ENCODE results near the gene HS6ST1. TPM values are rescaled to one million over a fixed set of nuclear protein-coding genes. Genes with fewer than 3 reads are reported as not detected.
A peak's percentile ranks its signal among the peaks of the same experiment; 100 is the strongest.
"Not testable (repeated sequence)": the region's sequence is repeated elsewhere in the genome, so short reads cannot be mapped to it uniquely, and the experiment has no call there.

HS6ST1 gene
- total RNA-seq, 2 donors from 2014 or later: 69.0 to 233 TPM

GRCh38 chr2:128320906-128321771 lies 2.5 kb upstream of the HS6ST1 start:
- no peaks in the 10 kb centered on the region for H3K9me3 ChIP-seq
- no peaks in the 10 kb centered on the region for H3K36me3 ChIP-seq
- DNase-seq (ENCODE audit: low spot score): no peak
- H3K4me3 ChIP-seq: no peak overlapping the region
- WGBS: 82% methylated on average over 23 of the region's 23 CpGs
- no peak for TF ChIP-seq POLR2A (IDR thresholded peaks at IDR 0.05)
- TF ChIP-seq, protein P1, sequence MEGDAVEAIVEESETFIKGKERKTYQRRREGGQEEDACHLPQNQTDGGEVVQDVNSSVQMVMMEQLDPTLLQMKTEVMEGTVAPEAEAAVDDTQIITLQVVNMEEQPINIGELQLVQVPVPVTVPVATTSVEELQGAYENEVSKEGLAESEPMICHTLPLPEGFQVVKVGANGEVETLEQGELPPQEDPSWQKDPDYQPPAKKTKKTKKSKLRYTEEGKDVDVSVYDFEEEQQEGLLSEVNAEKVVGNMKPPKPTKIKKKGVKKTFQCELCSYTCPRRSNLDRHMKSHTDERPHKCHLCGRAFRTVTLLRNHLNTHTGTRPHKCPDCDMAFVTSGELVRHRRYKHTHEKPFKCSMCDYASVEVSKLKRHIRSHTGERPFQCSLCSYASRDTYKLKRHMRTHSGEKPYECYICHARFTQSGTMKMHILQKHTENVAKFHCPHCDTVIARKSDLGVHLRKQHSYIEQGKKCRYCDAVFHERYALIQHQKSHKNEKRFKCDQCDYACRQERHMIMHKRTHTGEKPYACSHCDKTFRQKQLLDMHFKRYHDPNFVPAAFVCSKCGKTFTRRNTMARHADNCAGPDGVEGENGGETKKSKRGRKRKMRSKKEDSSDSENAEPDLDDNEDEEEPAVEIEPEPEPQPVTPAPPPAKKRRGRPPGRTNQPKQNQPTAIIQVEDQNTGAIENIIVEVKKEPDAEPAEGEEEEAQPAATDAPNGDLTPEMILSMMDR (IDR thresholded peaks at IDR 0.05): no peak
- TF ChIP-seq POLR2AphosphoS5 (IDR thresholded peaks at IDR 0.05): no peak
- peaks cover 6% of the 10 kb centered on the region for H3K4me1 ChIP-seq (replicated peaks)
- intact Hi-C loops (cut with DNase I): loop anchor here (2.0 to 10.0 kb wide), 6 partner anchors 60 to 1074 kb away; partner anchors contain the start of gene SAP130
- no peaks in the 10 kb centered on the region for H3K27me3 ChIP-seq (replicated peaks; ENCODE audit: insufficient read depth)
- H3K27ac ChIP-seq: peak overlapping the region in 1 of 2 donors; percentile 83

- DNase-seq (ENCODE audit: low spot score): no peak
- Histone ChIP-seq H3K27ac (no peak overlapping the region), H3K4me1 (replicated peaks) (peaks cover 6% of the 10 kb centered on the region), H3K4me3 (no peak overlapping the region), H3K9me3 (no peaks in the 10 kb centered on the region), H3K27me3 (replicated peaks; ENCODE audit: insufficient read depth) (no peaks in the 10 kb centered on the region), H3K36me3 (no peaks in the 10 kb centered on the region)
- WGBS: 94% methylated on average over 11 of the region's 11 CpGs
- intact Hi-C loops (cut with DNase I): loop anchor here (2.0 to 10.0 kb wide), 6 partner anchors 60 to 1074 kb away; partner anchors contain the start of gene SAP130
- no peak for TF ChIP-seq POLR2AphosphoS5 (IDR thresholded peaks at IDR 0.05)
- TF ChIP-seq, protein P1 (IDR thresholded peaks at IDR 0.05): no peak
- TF ChIP-seq POLR2A (IDR thresholded peaks at IDR 0.05): no peak
Measured at GRCh38 chr2:128320192-128320905, 1.7 kb upstream of the HS6ST1 start.

- Histone ChIP-seq H3K27me3 (replicated peaks; ENCODE audit: insufficient read depth) (no peaks in the 10 kb centered on the region), H3K4me3 (no peak overlapping the region), H3K36me3 (no peaks in the 10 kb centered on the region), H3K9me3 (no peaks in the 10 kb centered on the region), H3K27ac (no peak overlapping the region), H3K4me1 (replicated peaks) (peaks cover 3% of the 10 kb centered on the region)
- 90% methylated on average over 13 of the region's 38 CpGs for WGBS
- DNase-seq (ENCODE audit: low spot score): no peak
- TF ChIP-seq POLR2A (IDR thresholded peaks at IDR 0.05) (no peak), POLR2AphosphoS5 (IDR thresholded peaks at IDR 0.05) (no peak)
- TF ChIP-seq, protein P1 (IDR thresholded peaks at IDR 0.05): no peak
- intact Hi-C loops (cut with DNase I): loop anchor here (2.0 to 10.0 kb wide), 6 partner anchors 61 to 1075 kb away; partner anchors contain the start of gene SAP130
Measured at GRCh38 chr2:128319631-128320191, 1.0 kb upstream of the HS6ST1 start.

DNA sequence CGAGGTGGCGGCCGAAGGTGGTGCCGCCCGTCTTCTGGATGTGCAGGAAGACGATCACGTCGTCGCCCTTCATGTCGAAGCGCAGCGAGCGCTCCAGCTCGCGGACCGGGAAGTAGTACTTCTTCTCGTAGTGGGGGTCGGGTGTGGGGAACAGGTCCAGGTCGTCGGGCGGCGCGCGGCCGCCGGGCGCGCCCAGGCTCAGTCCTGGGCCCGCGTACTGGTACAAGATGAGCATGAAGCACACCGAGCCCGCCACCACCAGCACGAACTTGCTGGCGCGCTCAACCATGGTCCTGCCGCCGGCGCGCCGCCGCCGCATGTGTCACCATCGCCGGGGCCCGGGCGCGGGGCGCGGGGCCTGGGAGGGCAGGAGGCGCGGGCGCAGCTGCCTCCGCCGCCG lies 423 bp downstream of the HS6ST1 start:
- DNase-seq (ENCODE audit: low spot score); H3K27me3 ChIP-seq (replicated peaks; ENCODE audit: insufficient read depth); H3K36me3 ChIP-seq; H3K9me3 ChIP-seq; H3K27ac ChIP-seq; intact Hi-C loops (cut with DNase I); H3K4me1 ChIP-seq (replicated peaks): not testable (repeated sequence)
- H3K4me3 ChIP-seq: peak overlapping the region; percentile 56 to 71
- WGBS: no CpG with 5 or more reads among the region's 55 CpGs

DNA sequence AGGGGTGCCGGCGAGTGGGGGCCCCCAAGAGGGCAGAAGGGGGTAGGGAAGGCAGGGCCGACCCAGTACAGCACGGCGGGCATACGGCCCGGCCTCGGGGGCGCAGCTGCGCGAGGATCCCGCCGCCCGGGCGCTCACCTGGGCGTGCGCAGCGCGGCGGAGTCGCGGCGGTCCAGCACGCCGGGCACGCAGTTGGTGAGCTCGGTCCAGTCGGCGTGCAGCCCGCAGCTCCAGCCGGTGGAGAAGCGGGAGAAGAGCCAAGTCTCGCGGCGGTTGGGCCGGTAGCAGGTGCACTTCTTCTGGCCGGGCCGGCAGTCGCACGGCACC lies 806 bp downstream of the HS6ST1 start:
- H3K4me1 ChIP-seq (replicated peaks); H3K27me3 ChIP-seq (replicated peaks; ENCODE audit: insufficient read depth); intact Hi-C loops (cut with DNase I); DNase-seq (ENCODE audit: low spot score); H3K36me3 ChIP-seq; H3K9me3 ChIP-seq: not testable (repeated sequence)
- Histone ChIP-seq H3K27ac (peak overlapping the region; percentile 53 to 62), H3K4me3 (peak overlapping the region; percentile 56 to 71)
- WGBS: 0% methylated on average over 15 of the region's 40 CpGs

All from prostate gland (tissue), 2 donors.